COLO668 (cell line): Measurements from ENCODE around the gene TAF1B.

ENCODE experiments used
- DNase-seq: peaks from one replicate; lab custom pipeline; 2025; ENCODE audit not compliant: unreplicated experiment; lab: John Stamatoyannopoulos, UW

Gene TAF1B

DNA sequence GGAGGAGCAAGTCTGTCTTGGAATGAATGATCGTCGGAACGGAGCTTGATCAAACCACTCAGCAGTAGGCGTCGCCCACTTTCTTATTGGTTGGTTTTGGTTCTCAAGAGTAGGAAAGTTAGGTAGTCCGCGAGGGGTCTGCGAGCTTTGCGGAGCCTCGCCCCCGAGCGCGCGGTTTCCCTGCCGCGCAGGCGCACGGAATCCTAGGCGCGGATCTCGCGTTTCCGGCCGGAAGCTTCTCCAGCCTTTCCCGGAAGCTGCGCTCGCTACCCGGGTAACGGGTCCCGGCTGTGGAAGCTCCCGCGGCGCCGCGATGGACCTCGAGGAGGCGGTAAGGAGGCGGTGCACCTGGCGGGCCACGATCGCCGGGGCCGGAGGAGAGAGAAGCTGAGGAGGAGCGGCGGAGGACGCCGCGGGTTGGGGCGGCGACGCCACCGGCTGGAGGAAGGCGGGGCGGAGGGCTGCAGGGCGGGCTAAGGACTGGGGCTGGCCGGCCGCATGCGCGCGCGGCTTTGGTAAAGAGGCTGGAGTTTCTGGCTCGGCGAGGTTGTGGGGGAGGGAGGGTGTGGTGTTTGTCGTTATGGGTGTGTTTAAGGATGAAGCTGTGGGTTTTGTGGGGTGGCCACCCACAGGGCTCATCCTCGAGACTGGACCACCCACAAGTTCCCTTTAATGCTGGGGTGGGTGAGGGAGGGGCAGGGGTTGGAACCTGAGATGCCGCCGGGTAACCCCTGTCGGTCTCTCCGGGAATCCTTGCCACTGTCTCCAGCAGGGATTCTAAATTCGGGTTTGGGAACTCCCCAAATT lies at the start of gene TAF1B:
Gene TAF1B (plus strand): TSS at position 246 of the 807 bp plus-strand sequence. CDS start 68 bp downstream, at position 314.
- peak; percentile 93 for DNase-seq

DNA sequence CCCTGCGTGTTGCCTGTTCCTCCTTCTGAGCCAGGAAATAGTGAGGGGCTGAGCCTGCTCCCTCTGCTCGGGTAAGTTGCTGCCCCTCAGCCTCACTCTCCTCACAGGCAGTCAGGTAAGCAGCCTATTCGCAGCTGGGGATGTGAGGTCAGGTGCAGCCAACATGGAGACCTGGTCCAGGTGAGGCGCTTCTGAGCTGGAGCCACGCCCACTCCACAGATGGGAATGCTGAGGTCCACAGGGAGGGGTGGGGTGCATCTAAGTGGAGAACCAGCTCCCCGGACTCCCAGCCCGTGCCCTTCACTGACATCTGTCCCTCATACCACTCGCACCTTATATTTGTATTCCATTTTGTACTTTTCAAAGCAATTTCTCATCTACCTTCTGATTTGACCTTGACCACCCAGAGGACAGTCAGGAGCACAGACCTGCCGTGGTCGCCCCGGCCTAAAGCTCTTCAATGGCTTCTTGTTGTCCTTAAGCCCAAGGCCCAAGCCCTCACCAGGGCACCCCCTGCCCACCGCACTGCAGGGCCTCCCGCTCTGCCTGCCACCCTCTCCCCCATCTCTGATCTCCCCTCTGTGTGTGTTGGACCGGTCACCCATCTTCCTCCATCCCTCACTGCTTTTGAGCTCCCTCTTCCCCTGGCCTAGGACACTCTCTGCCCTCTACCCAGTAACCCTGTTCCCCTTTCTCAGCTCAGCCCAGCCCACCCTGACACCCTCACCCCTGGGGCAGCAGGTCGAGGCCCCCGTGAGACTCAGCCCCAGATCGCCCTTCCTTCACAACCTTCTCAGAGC lies 49.2 kb upstream of the TAF1B start:
- DNase-seq: no peak

DNA sequence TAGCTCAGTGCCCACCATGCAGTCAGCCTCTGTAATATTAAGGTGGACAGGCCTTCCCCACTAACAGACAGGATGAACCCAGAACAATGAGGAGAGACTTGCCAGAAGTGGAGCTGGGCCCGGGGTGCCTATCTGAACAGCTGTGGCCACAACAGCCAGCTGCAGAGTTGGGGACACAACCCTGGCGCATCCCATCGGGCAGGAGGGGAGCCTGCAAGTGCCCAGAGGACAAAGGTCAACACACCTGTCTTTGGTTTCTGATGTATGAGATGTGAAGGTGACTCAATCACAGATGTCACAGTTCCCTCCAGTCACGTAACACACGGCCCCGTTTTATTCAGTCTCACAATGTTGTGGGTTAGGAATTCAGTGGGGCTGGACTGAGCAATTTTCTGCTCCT lies 48.2 kb upstream of the TAF1B start:
- peak; percentile 39 for DNase-seq

DNA sequence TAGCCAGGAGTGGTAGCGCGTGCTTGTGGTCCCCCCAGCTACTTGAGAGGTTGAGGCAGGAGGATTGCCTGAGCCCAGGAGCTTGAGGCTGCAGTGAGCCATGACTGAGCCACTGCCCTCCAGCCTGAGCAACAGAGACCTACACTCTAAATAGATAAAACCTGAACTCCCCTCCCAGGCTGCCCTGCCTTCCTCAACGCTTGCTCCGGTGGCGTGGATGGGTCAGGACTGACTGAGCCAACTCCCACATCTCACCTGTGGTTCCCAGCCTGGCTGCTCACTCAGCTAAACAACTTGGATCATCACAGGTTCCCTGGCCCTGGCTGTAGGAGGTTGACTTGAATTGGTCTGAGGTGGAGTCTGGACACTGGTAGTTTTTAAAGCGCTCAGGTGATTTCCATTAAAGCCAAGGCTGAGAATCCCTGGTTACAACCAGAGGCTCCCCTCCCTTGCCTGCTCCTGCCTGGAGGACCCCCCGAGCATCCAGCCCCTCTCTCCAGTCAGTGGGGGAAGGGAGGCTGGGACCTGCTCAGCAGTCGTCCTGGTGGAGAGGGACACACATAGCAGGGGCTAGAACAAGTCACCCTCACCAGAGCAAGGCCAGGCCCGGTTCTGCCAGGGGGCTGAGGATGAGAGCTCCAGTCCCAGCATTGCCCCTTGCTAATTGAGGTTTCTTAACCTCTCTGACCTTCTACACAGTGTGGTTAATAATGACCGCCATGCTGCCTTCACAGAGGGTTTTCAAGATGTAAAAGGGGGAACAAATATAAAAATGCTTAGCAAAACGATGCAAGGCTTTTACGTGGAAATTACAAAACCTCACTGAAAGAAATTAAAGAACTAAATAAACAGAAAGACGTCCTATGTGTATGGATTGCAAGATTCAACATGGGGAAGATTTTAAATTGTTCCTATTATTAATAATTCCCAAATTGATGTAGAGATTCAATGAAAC lies 46.9 kb upstream of the TAF1B start:
- DNase-seq: no peak

DNA sequence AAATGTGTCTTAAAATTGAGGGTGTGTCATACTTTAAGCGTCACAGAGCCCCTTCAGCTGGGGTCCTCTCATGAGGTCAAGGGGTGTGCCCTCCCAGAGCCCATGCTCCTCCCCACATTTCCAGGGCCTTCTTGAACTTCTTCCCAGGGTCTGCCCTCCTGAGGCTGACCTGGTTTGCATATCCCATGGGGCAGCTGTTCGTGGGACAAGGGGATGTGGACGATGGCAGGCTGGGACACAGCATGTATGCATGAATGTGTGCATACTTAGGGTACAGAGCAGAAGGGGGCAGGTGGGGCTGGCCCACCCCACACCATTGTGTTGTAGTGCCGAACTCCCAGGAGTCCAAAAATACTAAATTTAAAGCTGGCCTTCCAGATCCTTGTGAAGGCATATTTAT lies 46.2 kb upstream of the TAF1B start:
- no peak for DNase-seq

DNA sequence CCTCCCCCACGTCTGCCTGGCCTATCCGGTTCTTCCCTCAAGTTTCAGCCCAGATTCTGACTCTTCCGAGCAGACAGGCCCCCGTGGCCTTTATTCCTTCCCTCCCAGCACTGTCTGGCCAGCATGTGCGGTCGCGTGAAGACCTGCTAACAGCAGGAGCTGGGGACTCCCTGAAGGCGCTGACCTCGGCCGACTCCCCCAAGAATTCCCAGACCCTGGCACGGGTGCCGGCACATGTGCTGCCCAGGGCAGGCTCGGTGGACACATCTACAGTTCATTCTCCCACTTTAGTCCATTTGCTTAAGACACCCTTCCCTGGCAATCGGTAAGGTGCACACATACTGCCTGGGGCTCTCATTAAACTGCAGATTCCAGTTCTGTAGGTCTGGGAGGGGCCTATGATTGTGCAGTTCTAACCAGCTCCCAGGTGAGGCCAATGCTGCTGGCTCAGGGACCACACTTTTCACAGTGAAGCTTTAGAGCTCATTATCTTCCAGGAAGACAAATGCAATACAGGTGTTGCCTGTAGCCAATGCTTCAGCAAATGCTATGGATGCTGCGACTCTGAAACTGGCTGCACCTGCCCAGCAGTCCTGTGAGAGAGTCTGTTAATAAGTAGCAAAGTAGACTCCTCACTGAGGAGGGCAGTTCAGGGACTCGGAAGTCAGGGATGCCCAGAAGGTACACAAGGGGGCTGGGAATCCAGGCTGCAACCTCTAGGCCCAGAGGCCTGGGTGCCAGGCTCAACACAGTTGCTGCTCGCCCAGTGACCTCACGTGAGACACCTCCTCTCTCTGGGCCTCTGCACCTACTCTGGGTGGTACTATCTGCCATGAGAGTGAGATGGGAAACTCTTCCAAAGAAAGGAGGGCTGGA lies 45.4 kb upstream of the TAF1B start:
- peak; percentile 74 for DNase-seq

DNA sequence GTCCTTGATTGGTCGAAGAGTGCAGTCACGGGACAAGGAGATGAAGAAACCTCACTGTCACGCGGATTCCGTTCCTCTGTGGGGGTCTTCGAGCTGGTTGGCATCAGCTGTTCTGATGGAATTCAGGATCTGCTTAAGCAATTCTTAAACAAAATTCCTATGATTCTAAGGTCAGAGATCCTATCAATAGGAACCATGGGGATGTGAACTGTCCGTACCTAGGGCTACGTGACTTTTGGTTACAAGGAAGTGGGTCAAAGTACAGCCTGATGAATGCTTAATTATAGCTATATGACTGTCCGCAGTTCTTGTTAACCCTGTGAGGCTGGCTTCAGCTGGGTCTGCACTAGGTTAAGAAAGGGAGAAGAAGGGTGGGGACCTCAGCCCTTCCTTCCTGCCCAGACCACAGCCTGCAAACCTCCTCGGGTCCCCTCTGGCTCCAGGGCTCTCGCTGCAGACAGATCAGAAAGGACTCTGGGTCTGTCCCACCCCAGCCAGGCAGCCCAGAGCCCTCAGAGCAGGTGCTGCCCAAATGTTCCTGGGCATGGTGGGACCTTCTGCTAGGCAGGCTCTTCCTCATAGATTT lies 44.2 kb upstream of the TAF1B start:
- no peak for DNase-seq

DNA sequence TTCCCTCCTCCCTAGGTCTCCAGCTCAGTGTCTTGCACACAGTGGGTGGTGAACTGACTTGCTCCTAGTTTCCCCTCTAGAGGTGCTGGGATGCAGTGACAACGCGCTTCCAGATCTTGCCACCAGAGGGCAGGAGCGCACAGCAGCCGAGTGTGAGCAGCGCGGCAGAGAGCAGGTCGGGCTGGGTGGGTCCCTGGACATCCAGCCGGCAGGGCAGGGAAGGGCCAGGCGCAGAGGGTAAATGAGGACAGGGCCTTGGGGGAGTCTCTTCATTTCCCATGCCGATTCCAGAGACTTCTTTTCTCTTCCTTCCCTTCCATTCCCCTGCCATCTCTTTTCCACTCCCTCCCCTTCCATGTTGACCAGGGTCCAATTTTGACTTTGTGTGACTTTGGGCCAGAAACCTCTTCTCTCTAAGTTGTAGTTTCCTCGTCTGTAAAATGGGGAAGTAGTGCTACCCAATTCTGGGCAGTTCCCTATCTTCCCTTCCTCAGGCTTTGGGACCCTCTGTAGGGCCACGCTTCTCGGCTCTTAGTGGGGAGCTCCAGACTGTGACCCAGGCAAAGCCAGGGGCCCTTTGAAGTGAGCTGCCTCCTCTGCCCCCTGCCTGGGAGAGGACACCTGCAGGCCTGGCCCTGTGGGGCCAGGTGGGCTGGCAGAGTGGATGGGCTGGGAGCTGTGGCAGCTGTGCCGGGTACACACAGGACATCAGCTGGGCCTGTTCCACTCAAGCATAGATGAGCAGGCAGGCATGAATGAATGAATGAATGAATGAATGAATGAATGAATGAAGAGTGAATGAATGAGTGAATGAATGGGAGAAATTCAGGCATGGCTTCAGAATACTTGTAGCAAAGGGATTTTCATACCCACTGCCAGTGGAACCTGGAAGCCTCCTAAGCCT lies 43.3 kb upstream of the TAF1B start:
- peak; percentile 82 for DNase-seq

DNA sequence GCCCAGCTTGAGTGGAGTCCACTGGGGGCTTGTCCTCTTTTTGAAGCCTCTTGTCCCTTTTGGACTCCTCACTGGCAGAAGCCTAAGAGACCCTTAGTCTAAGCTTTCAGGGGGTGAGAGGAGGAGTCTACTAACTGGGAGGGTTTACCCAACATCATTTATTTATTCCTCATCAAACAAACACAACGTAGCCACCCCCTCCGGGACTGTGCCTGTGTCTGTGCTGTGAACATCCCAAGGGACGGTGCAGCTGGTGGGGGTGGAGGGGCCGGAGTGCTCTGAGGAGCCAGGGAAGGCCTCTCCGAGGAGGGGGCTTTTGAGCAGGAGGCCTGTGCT lies 42.7 kb upstream of the TAF1B start:
- peak; percentile 22 for DNase-seq

DNA sequence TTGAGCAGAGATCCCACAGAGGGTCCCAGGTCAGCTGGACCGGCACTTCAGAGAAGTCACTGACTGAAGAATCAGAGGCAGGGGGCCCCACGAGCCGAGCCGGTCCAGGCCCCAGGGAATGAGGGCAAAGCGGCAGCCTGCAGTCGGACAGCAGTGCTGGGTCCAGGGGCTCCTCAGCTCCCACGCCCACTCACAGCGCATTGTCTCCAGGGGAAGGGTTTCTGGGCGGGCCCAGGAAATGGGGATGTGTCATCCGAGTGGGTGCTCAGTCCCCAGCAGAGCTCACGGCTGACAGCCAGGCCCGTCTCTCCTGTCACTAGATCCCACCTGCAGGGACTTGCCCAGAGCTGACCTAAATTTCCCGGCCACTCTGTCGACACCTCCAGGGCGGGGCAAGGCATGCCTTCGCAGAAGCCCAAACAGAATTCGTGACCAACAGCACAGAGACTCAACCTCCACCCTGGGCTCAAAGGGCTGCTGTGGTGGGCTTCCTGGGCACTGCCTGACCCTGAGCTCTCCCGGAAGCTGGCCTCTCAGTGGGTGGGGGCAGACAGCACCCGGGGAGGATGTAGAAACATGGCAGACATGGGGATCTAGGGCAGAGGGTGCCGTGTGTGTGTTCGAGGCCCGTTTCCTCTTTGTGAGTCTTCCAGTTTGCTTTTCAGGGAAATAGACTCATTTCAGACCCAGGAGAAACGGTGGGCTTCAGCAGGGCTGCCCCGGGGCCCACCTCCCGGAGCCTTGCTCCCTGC lies 42.1 kb upstream of the TAF1B start:
- peak; percentile 64 for DNase-seq

DNA sequence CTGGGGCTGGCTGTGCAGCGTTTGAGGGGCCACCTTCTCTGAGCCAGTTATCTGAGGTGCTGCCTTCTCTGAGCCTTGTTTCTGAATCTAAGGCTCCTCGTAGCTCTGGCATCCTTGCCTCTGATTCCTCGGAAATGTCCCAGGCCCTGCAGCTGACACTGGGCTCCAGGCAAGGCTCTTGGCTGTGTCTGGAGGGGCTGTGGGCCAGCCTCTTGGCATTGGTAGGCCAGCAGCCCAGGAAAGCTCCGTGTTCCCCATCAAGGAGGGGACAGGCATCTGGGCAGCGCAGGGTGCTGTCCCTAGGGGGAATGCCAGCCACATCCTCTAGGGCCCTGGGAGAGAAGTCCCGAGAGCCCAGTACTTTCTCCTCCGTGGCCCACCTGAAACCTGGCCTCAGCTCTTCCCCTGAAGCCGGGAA lies 40.7 kb upstream of the TAF1B start:
- no peak for DNase-seq

DNA sequence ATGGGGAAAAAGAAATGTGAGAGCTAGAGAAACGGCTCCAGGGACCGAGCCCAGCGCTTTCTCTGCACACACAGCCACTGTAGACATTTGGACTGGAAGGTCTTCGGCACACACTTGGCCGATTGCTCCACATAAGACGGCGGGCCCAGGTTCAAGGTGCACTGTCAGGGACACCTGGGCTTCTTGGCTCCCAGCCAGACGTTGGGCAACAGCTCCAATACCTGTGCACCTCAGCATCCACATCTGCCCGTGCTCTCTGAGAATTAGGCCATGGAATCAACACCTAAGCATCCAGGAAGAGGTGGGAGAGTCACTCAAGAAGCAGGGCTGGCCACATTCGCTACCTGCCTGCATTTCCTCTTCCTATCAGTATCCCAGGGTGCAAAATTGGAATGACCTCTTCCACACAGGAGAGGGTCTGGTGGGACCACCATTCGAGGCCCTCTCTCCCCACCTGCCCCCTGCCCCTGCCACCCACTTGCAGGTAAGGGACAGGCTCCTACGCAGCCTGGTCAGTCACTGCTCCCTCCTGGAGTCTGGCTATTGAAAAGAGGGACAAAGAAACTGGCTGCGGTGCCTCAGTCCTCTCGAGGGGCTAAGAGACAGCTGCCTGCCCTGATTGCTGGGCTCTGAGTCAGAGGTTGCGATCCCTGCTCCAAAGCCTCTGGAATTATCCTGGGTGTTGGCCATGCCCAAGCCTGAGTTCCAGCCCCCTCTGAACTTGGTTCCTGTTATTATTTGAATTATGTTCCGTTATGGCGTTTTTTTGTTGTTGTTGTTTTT lies 40.1 kb upstream of the TAF1B start:
- DNase-seq: peak; percentile 55

DNA sequence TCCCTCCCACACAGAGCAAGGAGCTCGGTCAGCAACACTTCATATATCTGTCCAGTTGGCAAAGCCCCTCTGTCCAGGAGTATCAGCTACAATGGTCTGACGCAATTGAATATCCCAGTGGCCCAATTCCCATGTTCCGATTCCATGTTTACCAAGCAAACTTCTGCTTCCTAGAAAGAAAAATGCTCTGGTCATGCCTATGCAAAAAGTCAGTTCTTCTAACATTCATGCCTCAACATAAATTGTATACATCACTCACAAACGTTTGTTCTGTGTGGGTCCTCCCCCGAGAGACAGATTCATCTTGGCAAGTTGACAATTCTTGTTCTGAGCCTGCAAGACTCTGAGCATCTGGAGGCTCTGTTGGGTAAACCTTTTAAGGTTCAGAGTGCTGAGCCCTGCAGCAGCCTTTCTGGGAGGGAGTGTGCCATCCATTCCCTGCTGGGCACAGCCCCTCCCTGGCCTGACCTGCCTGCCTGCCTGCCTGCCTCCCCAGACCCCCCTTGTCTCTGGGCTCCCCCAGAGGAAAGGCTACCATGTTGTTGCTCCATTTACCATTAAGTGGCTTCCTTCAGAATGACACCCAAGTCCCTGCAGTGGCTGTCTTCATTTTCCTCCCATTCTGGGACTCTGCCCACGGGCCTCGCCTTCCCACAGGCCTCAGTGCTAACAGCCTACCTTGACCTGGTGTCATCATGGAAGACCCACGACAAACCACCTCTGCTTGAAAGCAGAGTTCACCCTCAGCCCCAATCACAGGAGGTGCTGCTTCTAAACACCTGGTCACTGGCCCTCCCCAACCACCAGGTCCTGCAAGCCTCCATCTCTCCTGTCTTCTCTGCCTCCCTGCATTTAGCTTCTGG lies 37.6 kb upstream of the TAF1B start:
- no peak for DNase-seq

DNA sequence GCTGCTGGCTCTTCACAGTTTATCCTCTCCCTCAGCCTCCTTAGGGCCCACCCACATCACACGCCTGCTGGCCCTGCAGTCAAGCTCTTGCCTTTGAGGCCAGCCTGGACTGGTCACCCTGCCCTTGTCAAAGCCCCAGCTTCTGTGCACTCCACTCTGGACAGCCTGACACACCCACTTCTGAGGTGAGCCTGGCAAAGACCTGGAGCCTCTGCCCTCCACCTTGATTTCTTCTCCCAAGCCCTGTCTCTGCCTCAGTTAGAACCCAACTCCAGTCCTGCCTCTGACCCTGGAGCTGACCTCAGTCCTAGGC lies 37.0 kb upstream of the TAF1B start:
- no peak for DNase-seq

DNA sequence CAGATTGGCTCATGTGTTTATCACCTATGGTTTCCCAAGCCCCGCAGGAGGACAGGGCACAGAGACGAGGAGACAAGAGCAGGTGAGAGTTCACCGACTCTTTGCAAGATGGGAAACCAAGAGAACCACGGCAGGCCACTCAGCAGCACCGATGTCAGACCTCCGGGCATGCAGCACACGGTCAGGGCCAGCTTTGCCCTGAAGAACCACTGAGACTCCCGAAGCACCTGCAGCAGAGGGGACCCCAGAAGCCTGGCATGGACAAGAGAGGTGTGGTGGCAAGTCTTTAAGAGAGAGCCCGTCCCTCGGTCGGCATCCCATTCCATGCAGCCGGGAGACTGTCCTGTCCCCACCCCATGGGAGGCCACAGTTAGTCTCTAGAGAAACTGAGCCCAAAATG lies 36.6 kb upstream of the TAF1B start:
- no peak for DNase-seq

DNA sequence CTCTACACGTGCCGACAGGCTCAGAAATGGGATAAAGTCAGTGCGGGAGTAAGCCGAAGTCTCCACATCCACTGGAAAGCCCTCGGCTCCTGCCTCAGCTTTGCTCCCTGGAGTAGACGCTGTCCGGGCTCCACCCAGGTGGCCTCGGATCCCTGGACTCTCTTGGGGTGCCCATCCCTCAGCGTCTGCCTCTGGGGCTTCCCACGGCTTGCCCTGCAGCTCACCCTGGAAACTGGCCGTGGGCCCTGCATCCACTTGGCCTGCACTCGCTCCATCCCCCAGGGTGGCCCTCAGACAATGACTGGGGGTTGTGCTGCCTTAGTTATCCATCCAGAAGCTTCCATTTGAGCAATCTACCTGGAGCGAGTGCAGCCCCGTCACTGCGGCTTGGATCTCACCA lies 36.2 kb upstream of the TAF1B start:
- DNase-seq: no peak
